Mesendoderm (in vitro differentiated cells): Measurements from ENCODE around the gene IGF2BP1.
A peak's percentile ranks its signal among the peaks of the same experiment; 100 is the strongest.

Experiments used
- DNase-seq: peaks from one replicate; pipeline ENCODE4 v3.0.0; 2013
- H2AK5ac ChIP-seq: 2 replicates; pipeline ENCODE4 v1.6.1; 2013; ENCODE audit warnings: low read length, inconsistent platforms
- H2BK120ac ChIP-seq: 2 replicates; pipeline ENCODE4 v1.6.1; 2013; ENCODE audit warnings: low read depth, mild to moderate bottlenecking, low read length, moderate library complexity, mixed read lengths
- H2BK15ac ChIP-seq: replicated peaks from 2 replicates; pipeline ENCODE4 v1.6.1; 2013; ENCODE audit warnings: low read depth, mild to moderate bottlenecking, moderate library complexity
- H2BK5ac ChIP-seq: 2 replicates; pipeline ENCODE4 v1.6.1; 2013; ENCODE audit warnings: low read length, inconsistent platforms
- H3K18ac ChIP-seq: 2 replicates; pipeline ENCODE4 v1.6.1; 2013; ENCODE audit warnings: mild to moderate bottlenecking, low read length, mixed read lengths
- H3K23ac ChIP-seq: one replicate; pipeline ENCODE4 v1.6.1; 2013; ENCODE audit warnings: low read length
- H3K27ac ChIP-seq: 2 replicates; pipeline ENCODE4 v1.5.1; 2013; ENCODE audit warnings: low read depth, mild to moderate bottlenecking, inconsistent platforms, low read length, moderate library complexity
- H3K27me3 ChIP-seq: 2 replicates; pipeline ENCODE4 v1.6.1; 2013; ENCODE audit warnings: low read length, control low read depth, mild to moderate bottlenecking, inconsistent platforms; ENCODE audit not compliant: insufficient read depth, poor library complexity
- H3K36me3 ChIP-seq: 2 replicates; pipeline ENCODE4 v1.6.1; 2013; ENCODE audit warnings: low read length, inconsistent platforms; ENCODE audit not compliant: control insufficient read depth, insufficient read depth
- H3K4ac ChIP-seq: one replicate; pipeline ENCODE4 v1.6.1; 2013; ENCODE audit warnings: low read depth, mild to moderate bottlenecking, low read length, moderate library complexity
- H3K4me1 ChIP-seq: 2 replicates; pipeline ENCODE4 v1.6.1; 2013; ENCODE audit warnings: low read depth, low read length, inconsistent platforms; ENCODE audit not compliant: control insufficient read depth
- H3K4me2 ChIP-seq: 2 replicates; pipeline ENCODE4 v1.6.1; 2013; ENCODE audit warnings: low read length
- H3K4me3 ChIP-seq: 2 replicates; pipeline ENCODE4 v1.5.1; 2013; ENCODE audit warnings: mild to moderate bottlenecking, low read length
- H3K56ac ChIP-seq: one replicate; pipeline ENCODE4 v1.6.1; 2013; ENCODE audit warnings: low read length
- H3K79me1 ChIP-seq: 2 replicates; pipeline ENCODE4 v1.6.1; 2013; ENCODE audit warnings: low read length, inconsistent platforms
- H3K79me2 ChIP-seq: 2 replicates; pipeline ENCODE4 v1.6.1; 2013; ENCODE audit warnings: mild to moderate bottlenecking, low read length; ENCODE audit not compliant: control insufficient read depth, insufficient read depth
- H3K9ac ChIP-seq: 2 replicates; pipeline ENCODE4 v1.6.1; 2013; ENCODE audit warnings: low read length, inconsistent platforms
- H4K5ac ChIP-seq: one replicate; pipeline ENCODE4 v1.6.1; 2013; ENCODE audit warnings: low read length
- H4K8ac ChIP-seq: one replicate; pipeline ENCODE4 v1.6.1; 2013; ENCODE audit warnings: low read depth, mild to moderate bottlenecking, control low read depth, low read length, moderate library complexity
- WGBS: extraction: QIAGEN DNeasy Blood & Tissue Kit; methylation state at CpG from one replicate; pipeline ENCODE4 v1.1.7; 2013; ENCODE audit warnings: low lambda C conversion rate, missing lambda C conversion rate; ENCODE audit not compliant: insufficient coverage; ENCODE audit errors: extremely low coverage; 5-methylcytosine and 5-hydroxymethylcytosine counted together

The IGF2BP1 gene

DNA sequence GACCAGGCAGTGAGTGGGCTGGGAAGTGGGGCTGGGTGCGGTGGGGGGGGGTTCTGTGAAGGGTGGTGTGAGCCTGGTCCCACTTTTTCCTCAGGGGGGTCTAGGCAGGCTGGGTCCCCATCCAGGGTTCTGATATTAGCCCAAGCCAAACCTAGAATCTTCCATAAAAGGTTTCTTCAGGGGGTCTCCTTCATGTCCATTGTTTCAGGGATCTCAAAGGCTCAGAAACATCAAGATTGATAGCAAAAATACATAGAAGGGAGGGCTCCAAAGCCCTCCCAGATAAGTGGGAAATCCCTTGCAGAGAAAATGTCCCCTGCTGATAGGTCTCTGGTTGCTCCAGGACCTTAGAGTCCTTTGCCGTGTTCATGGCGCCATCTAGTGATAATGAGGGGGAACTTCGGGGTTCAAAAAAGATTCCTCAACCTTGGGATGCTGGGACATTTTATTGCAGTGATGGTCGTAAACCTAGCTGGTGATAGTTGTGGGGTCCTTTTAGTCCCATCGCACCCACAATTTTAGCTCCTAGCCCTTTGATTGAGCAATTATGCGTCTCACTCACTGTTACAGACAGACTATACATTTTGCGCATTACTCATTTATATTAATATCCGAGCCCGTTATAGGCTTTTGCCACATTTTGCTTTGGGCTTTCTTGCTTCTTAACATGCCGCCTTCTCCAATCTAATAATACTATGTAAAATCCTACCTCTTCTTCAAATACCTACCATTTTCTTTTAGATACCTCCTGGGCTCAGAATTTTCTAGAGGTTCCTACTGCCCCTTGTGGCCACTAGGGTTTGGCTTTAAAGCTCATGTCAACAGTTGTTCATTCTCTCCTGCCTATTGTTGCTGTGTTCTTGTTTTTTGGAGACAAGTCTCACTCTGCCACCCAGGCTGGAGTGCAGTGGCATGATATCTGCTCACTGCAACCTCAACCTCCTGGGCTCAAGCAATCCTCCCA is 35.1 kb downstream of the IGF2BP1 start:
- no peak overlapping the region for H3K4me2 ChIP-seq
- no peaks in the 10 kb centered on the region for H3K27me3 ChIP-seq
- H3K9ac ChIP-seq: peak overlapping the region; percentile 32
- H3K79me2 ChIP-seq: peaks cover 3% of the 10 kb centered on the region
- H3K79me1 ChIP-seq: peaks cover 3% of the 10 kb centered on the region
- H3K18ac ChIP-seq: peak overlapping the region; percentile 81
- H4K8ac ChIP-seq: no peak overlapping the region
- H3K56ac ChIP-seq: peak overlapping the region; percentile 80
- H2BK120ac ChIP-seq: peak overlapping the region; percentile 7
- no peak overlapping the region for H3K4me3 ChIP-seq
- H2AK5ac ChIP-seq: no peak overlapping the region
- H3K23ac ChIP-seq: no peak overlapping the region
- WGBS: no CpG with 5 or more reads among the region's 11 CpGs
- H3K4ac ChIP-seq: peak overlapping the region; percentile 78
- DNase-seq: peak; percentile 95
- H3K36me3 ChIP-seq: peaks cover 4% of the 10 kb centered on the region
- no peak overlapping the region for H2BK5ac ChIP-seq
- H4K5ac ChIP-seq: no peak overlapping the region
- H3K27ac ChIP-seq: peak overlapping the region; percentile 82
- no peak overlapping the region for H2BK15ac ChIP-seq
- H3K4me1 ChIP-seq: peaks cover 4% of the 10 kb centered on the region

DNA sequence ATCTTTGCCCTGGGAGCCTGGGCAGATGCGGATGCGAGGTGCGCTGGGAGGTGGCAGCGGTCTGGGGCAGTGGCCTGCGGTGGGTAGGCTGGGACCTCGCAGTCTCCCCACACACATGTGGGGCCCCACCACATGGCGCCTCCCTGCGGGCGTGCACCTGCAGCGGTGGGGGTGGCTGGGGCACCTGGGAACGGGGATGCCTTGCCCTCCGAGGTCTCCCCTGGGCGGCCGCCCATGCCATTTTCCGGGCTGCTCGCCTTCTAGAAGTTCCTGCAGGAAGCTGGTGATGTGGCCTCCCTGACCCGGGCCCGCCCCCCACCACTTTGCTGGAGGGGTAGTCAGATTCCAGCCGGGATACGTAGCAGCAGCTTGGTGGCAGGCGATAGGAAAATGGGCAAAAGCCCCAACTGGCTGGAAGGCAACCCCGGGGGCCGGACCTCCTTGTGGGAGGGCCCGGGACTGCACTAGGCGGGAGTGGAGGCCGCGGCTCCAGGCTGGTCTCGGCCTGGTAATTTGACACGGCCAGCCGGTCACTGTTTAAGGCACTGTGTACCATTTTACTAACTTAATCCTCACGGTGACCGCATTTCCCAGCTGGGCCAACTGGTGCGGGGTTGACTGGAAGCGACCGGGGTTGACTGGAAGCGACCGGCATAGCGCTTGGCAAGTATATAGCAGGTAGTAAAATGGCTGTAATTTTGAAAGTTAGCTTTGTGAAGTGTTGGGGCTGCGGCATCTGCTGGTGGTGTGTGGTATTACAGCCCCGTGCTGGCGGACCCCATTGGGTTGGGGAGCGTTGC is 38.5 kb downstream of the IGF2BP1 start:
- H3K79me1 ChIP-seq: peaks cover 12% of the 10 kb centered on the region

DNA sequence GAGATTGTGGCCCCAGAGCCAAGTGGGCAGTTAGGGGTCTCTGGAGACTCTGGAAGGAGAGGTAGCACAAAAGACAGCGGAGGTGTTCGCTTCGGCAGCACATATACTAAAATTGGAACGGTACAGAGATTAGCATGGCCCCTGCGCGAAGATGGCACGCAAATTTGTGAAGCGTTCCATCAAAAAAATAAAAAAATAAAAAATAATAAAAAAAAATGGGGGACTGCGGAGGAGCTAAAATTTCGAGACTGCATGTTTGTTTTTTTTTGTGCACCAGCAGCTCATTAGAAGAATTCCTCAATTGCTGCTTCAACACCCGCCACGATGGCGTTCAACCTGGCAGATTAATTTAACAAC is 39.1 kb downstream of the IGF2BP1 start:
- Histone ChIP-seq H3K36me3 (peaks cover 19% of the 10 kb centered on the region), H2BK15ac (no peak overlapping the region), H3K4me1 (peaks cover 4% of the 10 kb centered on the region), H3K18ac (no peak overlapping the region), H2BK120ac (no peak overlapping the region), H3K79me1 (peaks cover 12% of the 10 kb centered on the region), H3K56ac (no peak overlapping the region), H2AK5ac (no peak overlapping the region), H4K8ac (no peak overlapping the region), H4K5ac (no peak overlapping the region), H3K4ac (no peak overlapping the region), H2BK5ac (no peak overlapping the region), H3K23ac (no peak overlapping the region), H3K9ac (no peak overlapping the region), H3K27ac (peak overlapping the region; percentile 36), H3K4me3 (no peak overlapping the region), H3K4me2 (no peak overlapping the region), H3K27me3 (no peaks in the 10 kb centered on the region), H3K79me2 (peaks cover 6% of the 10 kb centered on the region)
- no peak for DNase-seq
- WGBS: no CpG with 5 or more reads among the region's 13 CpGs

More for the DNA sequence above, 38.5 kb downstream of the IGF2BP1 start:
- H3K4me1 ChIP-seq: peaks cover 4% of the 10 kb centered on the region
- no CpG with 5 or more reads among the region's 42 CpGs for WGBS
- no peak overlapping the region for H3K23ac ChIP-seq
- H3K36me3 ChIP-seq: peaks cover 15% of the 10 kb centered on the region
- no peak overlapping the region for H2BK15ac ChIP-seq
- no peak overlapping the region for H3K4ac ChIP-seq
- H3K4me2 ChIP-seq: no peak overlapping the region
- H4K5ac ChIP-seq: no peak overlapping the region
- H3K9ac ChIP-seq: no peak overlapping the region
- H2AK5ac ChIP-seq: no peak overlapping the region
- H2BK120ac ChIP-seq: no peak overlapping the region
- peak; percentile 86 for DNase-seq
- H3K56ac ChIP-seq: peak overlapping the region; percentile 28
- no peak overlapping the region for H4K8ac ChIP-seq
- H2BK5ac ChIP-seq: no peak overlapping the region
- no peaks in the 10 kb centered on the region for H3K27me3 ChIP-seq
- H3K4me3 ChIP-seq: no peak overlapping the region
- no peak overlapping the region for H3K18ac ChIP-seq
- peaks cover 6% of the 10 kb centered on the region for H3K79me2 ChIP-seq
- H3K27ac ChIP-seq: peak overlapping the region; percentile 36

DNA sequence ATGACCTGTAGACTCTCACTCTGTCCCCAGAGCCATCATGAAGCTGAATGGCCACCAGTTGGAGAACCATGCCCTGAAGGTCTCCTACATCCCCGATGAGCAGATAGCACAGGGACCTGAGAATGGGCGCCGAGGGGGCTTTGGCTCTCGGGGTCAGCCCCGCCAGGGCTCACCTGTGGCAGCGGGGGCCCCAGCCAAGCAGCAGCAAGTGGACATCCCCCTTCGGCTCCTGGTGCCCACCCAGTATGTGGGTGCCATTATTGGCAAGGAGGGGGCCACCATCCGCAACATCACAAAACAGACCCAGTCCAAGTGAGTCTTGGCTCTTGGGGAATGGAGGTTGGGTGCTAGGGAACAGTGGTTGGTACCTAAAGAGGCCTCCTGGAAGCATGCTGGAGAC is 41.0 kb downstream of the IGF2BP1 start:
- H3K4me1 ChIP-seq: no peaks in the 10 kb centered on the region
- no peak overlapping the region for H3K56ac ChIP-seq
- no peak overlapping the region for H3K23ac ChIP-seq
- H3K4ac ChIP-seq: no peak overlapping the region
- no peaks in the 10 kb centered on the region for H3K27me3 ChIP-seq
- peaks cover 30% of the 10 kb centered on the region for H3K36me3 ChIP-seq
- H3K9ac ChIP-seq: no peak overlapping the region
- H3K27ac ChIP-seq: no peak overlapping the region
- H4K8ac ChIP-seq: no peak overlapping the region
- no peak overlapping the region for H2BK5ac ChIP-seq
- no peak overlapping the region for H2BK15ac ChIP-seq
- no CpG with 5 or more reads among the region's 8 CpGs for WGBS
- H2BK120ac ChIP-seq: no peak overlapping the region
- no peak overlapping the region for H3K4me2 ChIP-seq
- peaks cover 4% of the 10 kb centered on the region for H3K79me2 ChIP-seq
- peaks cover 11% of the 10 kb centered on the region for H3K79me1 ChIP-seq
- no peak overlapping the region for H4K5ac ChIP-seq
- DNase-seq: no peak
- no peak overlapping the region for H2AK5ac ChIP-seq
- H3K4me3 ChIP-seq: no peak overlapping the region
- no peak overlapping the region for H3K18ac ChIP-seq

DNA sequence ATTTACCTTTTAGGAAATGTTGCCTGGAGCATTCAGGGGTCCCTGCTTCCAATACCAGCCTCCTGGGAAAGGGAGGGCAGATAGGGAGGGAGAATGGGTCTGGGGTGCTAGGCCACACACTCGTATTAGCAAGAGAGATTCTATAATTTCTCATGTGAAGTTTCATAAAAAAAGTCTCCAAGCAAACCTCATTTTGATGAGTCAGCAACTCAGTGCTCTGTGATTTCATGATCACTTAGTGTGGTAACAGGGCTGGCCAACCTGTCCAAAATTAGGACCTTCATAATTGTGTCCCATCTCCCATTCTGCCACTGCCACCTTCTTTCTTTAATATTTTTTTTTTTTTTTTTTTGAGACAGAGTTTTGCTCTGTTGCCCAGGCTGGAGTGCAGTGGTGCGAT is 41.4 kb downstream of the IGF2BP1 start:
- H3K36me3 ChIP-seq: peaks cover 34% of the 10 kb centered on the region
- no peak overlapping the region for H3K9ac ChIP-seq
- no peak overlapping the region for H4K8ac ChIP-seq
- H3K4me3 ChIP-seq: no peak overlapping the region
- peaks cover 4% of the 10 kb centered on the region for H3K79me2 ChIP-seq
- no peaks in the 10 kb centered on the region for H3K4me1 ChIP-seq
- peaks cover 11% of the 10 kb centered on the region for H3K79me1 ChIP-seq
- no peak overlapping the region for H2AK5ac ChIP-seq
- H2BK5ac ChIP-seq: no peak overlapping the region
- H3K23ac ChIP-seq: no peak overlapping the region
- H2BK120ac ChIP-seq: no peak overlapping the region
- H3K18ac ChIP-seq: no peak overlapping the region
- no peak overlapping the region for H3K27ac ChIP-seq
- no peaks in the 10 kb centered on the region for H3K27me3 ChIP-seq
- no peak overlapping the region for H3K56ac ChIP-seq
- no peak overlapping the region for H2BK15ac ChIP-seq
- H4K5ac ChIP-seq: no peak overlapping the region
- no peak for DNase-seq
- H3K4me2 ChIP-seq: no peak overlapping the region
- no CpG with 5 or more reads among the region's 2 CpGs for WGBS
- no peak overlapping the region for H3K4ac ChIP-seq
